ENCODE results near the gene ZG16B.
A peak's percentile ranks its signal among the peaks of the same experiment; 100 is the strongest.

Gene ZG16B

DNA sequence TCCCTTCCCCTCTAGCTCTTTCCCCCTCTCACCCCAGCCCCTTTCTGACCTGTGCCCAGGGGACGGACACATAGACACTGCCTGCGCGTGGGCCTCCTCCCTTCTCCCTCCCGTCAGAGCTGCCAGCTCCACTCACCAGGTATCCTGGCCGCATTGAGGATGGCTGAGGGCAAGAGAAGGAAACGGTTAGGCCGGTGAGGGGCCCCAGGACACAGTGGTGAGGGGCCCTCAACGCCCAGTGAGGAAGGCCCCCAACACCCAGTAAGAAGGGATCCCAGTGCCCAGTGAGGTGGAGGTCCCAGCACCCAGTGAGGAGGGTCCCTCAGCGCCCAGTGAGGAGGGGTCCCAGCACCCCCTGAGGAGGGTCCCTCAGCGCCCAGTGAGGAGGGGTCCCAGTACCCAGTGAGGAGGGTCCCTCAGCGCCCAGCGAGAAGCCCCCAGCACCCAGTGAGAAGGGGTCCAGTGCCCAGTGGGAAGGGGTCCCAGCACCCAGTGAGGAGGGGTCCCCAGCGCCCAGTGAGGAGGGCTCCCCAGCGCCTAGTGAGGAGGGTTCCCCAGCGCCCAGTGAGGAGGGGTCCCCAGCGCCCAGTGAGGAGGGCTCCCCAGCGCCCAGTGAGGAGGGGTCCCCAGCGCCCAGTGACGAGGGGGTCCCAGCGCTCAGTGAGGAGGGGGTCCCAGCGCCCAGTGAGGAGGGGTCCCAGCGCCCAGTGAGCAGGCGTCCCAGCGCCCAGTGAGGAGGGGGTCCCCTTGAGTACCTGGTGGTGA is 26.8 kb downstream of the ZG16B start:
- TF ChIP-seq SNAI2 (CRISPR knock-in tag; IDR thresholded peaks at IDR 0.05) (no peak), ARNTL (CRISPR knock-in tag; IDR thresholded peaks at IDR 0.05; ENCODE audit: borderline replicate concordance, low read depth) (no peak), PPARA (CRISPR knock-in tag; IDR thresholded peaks at IDR 0.05; ENCODE audit: borderline replicate concordance) (no peak), ZNF8 (CRISPR knock-in tag; IDR thresholded peaks at IDR 0.05) (no peak), ZFP3 (CRISPR knock-in tag; IDR thresholded peaks at IDR 0.05) (no peak), ZC3H10 (CRISPR knock-in tag; IDR thresholded peaks at IDR 0.05) (no peak), CSDC2 (CRISPR knock-in tag; IDR thresholded peaks at IDR 0.05) (no peak), GLIS3 (CRISPR knock-in tag; IDR thresholded peaks at IDR 0.05) (no peak), ISL1 (CRISPR knock-in tag; IDR thresholded peaks at IDR 0.05) (no peak), ZNF70 (CRISPR knock-in tag; IDR thresholded peaks at IDR 0.05) (no peak), TOX (CRISPR knock-in tag; IDR thresholded peaks at IDR 0.05; ENCODE audit: borderline replicate concordance) (no peak), OSR1 (CRISPR knock-in tag; IDR thresholded peaks at IDR 0.05) (no peak), ZNF565 (CRISPR knock-in tag; conservative IDR thresholded peaks at IDR 0.05; ENCODE audit: low read depth) (no peak), TCF4 (CRISPR knock-in tag; IDR thresholded peaks at IDR 0.05; ENCODE audit: borderline replicate concordance) (no peak), CREB5 (CRISPR knock-in tag; IDR thresholded peaks at IDR 0.05; ENCODE audit: low read depth) (no peak), ZFP30 (CRISPR knock-in tag; IDR thresholded peaks at IDR 0.05) (no peak), ESRRG (CRISPR knock-in tag; IDR thresholded peaks at IDR 0.05) (no peak), BACH2 (CRISPR knock-in tag; IDR thresholded peaks at IDR 0.05; ENCODE audit: borderline replicate concordance) (no peak)
- TF ChIP-seq, protein P1, sequence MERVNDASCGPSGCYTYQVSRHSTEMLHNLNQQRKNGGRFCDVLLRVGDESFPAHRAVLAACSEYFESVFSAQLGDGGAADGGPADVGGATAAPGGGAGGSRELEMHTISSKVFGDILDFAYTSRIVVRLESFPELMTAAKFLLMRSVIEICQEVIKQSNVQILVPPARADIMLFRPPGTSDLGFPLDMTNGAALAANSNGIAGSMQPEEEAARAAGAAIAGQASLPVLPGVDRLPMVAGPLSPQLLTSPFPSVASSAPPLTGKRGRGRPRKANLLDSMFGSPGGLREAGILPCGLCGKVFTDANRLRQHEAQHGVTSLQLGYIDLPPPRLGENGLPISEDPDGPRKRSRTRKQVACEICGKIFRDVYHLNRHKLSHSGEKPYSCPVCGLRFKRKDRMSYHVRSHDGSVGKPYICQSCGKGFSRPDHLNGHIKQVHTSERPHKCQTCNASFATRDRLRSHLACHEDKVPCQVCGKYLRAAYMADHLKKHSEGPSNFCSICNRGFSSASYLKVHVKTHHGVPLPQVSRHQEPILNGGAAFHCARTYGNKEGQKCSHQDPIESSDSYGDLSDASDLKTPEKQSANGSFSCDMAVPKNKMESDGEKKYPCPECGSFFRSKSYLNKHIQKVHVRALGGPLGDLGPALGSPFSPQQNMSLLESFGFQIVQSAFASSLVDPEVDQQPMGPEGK (CRISPR knock-in tag; IDR thresholded peaks at IDR 0.05; ENCODE audit: borderline replicate concordance), result no peak
- ATAC-seq, result no peak

- peak; percentile 31 for ATAC-seq
- no peak for TF ChIP-seq ZFP3 (CRISPR knock-in tag; IDR thresholded peaks at IDR 0.05)
- TF ChIP-seq PPARA (CRISPR knock-in tag; IDR thresholded peaks at IDR 0.05; ENCODE audit: borderline replicate concordance), result no peak
- TF ChIP-seq ZC3H10 (CRISPR knock-in tag; IDR thresholded peaks at IDR 0.05), result no peak
- no peak for TF ChIP-seq CREB5 (CRISPR knock-in tag; IDR thresholded peaks at IDR 0.05; ENCODE audit: low read depth)
- no peak for TF ChIP-seq CSDC2 (CRISPR knock-in tag; IDR thresholded peaks at IDR 0.05)
- TF ChIP-seq OSR1 (CRISPR knock-in tag; IDR thresholded peaks at IDR 0.05), result no peak
- no peak for TF ChIP-seq ZNF565 (CRISPR knock-in tag; conservative IDR thresholded peaks at IDR 0.05; ENCODE audit: low read depth)
- TF ChIP-seq ZNF70 (CRISPR knock-in tag; IDR thresholded peaks at IDR 0.05), result no peak
- no peak for TF ChIP-seq BACH2 (CRISPR knock-in tag; IDR thresholded peaks at IDR 0.05; ENCODE audit: borderline replicate concordance)
- no peak for TF ChIP-seq TCF4 (CRISPR knock-in tag; IDR thresholded peaks at IDR 0.05; ENCODE audit: borderline replicate concordance)
- TF ChIP-seq ZNF8 (CRISPR knock-in tag; IDR thresholded peaks at IDR 0.05), result no peak
- TF ChIP-seq, protein P2, sequence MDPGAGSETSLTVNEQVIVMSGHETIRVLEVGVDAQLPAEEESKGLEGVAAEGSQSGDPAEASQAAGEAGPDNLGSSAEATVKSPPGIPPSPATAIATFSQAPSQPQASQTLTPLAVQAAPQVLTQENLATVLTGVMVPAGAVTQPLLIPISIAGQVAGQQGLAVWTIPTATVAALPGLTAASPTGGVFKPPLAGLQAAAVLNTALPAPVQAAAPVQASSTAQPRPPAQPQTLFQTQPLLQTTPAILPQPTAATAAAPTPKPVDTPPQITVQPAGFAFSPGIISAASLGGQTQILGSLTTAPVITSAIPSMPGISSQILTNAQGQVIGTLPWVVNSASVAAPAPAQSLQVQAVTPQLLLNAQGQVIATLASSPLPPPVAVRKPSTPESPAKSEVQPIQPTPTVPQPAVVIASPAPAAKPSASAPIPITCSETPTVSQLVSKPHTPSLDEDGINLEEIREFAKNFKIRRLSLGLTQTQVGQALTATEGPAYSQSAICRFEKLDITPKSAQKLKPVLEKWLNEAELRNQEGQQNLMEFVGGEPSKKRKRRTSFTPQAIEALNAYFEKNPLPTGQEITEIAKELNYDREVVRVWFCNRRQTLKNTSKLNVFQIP (CRISPR knock-in tag; IDR thresholded peaks at IDR 0.05; ENCODE audit: borderline replicate concordance, low read depth), result no peak
- no peak for TF ChIP-seq ARNTL (CRISPR knock-in tag; IDR thresholded peaks at IDR 0.05; ENCODE audit: borderline replicate concordance, low read depth)
- TF ChIP-seq GLIS3 (CRISPR knock-in tag; IDR thresholded peaks at IDR 0.05), result no peak
- no peak for TF ChIP-seq ESRRG (CRISPR knock-in tag; IDR thresholded peaks at IDR 0.05)
- no peak for TF ChIP-seq RARB (CRISPR knock-in tag; IDR thresholded peaks at IDR 0.05)
- TF ChIP-seq TOX (CRISPR knock-in tag; IDR thresholded peaks at IDR 0.05; ENCODE audit: borderline replicate concordance), result no peak
- TF ChIP-seq TSHZ2 (CRISPR knock-in tag; IDR thresholded peaks at IDR 0.05), result no peak
- TF ChIP-seq, protein P3, sequence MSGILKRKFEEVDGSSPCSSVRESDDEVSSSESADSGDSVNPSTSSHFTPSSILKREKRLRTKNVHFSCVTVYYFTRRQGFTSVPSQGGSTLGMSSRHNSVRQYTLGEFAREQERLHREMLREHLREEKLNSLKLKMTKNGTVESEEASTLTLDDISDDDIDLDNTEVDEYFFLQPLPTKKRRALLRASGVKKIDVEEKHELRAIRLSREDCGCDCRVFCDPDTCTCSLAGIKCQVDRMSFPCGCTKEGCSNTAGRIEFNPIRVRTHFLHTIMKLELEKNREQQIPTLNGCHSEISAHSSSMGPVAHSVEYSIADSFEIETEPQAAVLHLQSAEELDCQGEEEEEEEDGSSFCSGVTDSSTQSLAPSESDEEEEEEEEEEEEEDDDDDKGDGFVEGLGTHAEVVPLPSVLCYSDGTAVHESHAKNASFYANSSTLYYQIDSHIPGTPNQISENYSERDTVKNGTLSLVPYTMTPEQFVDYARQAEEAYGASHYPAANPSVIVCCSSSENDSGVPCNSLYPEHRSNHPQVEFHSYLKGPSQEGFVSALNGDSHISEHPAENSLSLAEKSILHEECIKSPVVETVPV (CRISPR knock-in tag; IDR thresholded peaks at IDR 0.05), result no peak
- TF ChIP-seq, protein P1 (CRISPR knock-in tag; IDR thresholded peaks at IDR 0.05; ENCODE audit: borderline replicate concordance), result no peak
Measured at GRCh38 chr16:2857451-2858244, 27.5 kb downstream of the ZG16B start, which contains the start of gene PRSS22. PRSS22 (minus strand) TSS chr16:2858170; CDS start chr16:2858104, 66 bp downstream.

All from SK-N-SH treated with all-trans-retinoic acid at 6 μM for 48 hours (cell line).